Fibroblast of pulmonary artery (primary cell): Measurements from ENCODE around the gene RHEB.
A peak's percentile ranks its signal among the peaks of the same experiment; 100 is the strongest.

Experiments used
- DNase-seq: peaks from one replicate; pipeline ENCODE4 v3.0.0-alpha.2; 2010; ENCODE audit warnings: low read depth
- H3K4me3 ChIP-seq: replicated peaks from 2 replicates; pipeline ENCODE4 v1.5.1; 2011; ENCODE audit warnings: low read depth, mild to moderate bottlenecking, control low read depth, low read length, moderate library complexity
- TF ChIP-seq, protein P1 (sequence below): IDR thresholded peaks from 2 replicates; pipeline ENCODE4 v1.5.1; 2011; ENCODE audit warnings: mild to moderate bottlenecking, control low read depth, low read length, inconsistent platforms; ENCODE audit errors: missing control alignments

Gene RHEB

GRCh38 chr7:151529842-151530241, 10.1 kb upstream of the RHEB start:
- no peak for DNase-seq
- TF ChIP-seq, protein P1, sequence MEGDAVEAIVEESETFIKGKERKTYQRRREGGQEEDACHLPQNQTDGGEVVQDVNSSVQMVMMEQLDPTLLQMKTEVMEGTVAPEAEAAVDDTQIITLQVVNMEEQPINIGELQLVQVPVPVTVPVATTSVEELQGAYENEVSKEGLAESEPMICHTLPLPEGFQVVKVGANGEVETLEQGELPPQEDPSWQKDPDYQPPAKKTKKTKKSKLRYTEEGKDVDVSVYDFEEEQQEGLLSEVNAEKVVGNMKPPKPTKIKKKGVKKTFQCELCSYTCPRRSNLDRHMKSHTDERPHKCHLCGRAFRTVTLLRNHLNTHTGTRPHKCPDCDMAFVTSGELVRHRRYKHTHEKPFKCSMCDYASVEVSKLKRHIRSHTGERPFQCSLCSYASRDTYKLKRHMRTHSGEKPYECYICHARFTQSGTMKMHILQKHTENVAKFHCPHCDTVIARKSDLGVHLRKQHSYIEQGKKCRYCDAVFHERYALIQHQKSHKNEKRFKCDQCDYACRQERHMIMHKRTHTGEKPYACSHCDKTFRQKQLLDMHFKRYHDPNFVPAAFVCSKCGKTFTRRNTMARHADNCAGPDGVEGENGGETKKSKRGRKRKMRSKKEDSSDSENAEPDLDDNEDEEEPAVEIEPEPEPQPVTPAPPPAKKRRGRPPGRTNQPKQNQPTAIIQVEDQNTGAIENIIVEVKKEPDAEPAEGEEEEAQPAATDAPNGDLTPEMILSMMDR, result no peak
- no peak overlapping the region for H3K4me3 ChIP-seq

- H3K4me3 ChIP-seq, result no peak overlapping the region
- TF ChIP-seq, protein P1, result no peak
- DNase-seq, result no peak
Observed at GRCh38 chr7:151524845-151525244, 5.2 kb upstream of the RHEB start.

- TF ChIP-seq, protein P1, result no peak
- no peak overlapping the region for H3K4me3 ChIP-seq
- no peak for DNase-seq
Observed at GRCh38 chr7:151524331-151524730, 4.6 kb upstream of the RHEB start.

DNA sequence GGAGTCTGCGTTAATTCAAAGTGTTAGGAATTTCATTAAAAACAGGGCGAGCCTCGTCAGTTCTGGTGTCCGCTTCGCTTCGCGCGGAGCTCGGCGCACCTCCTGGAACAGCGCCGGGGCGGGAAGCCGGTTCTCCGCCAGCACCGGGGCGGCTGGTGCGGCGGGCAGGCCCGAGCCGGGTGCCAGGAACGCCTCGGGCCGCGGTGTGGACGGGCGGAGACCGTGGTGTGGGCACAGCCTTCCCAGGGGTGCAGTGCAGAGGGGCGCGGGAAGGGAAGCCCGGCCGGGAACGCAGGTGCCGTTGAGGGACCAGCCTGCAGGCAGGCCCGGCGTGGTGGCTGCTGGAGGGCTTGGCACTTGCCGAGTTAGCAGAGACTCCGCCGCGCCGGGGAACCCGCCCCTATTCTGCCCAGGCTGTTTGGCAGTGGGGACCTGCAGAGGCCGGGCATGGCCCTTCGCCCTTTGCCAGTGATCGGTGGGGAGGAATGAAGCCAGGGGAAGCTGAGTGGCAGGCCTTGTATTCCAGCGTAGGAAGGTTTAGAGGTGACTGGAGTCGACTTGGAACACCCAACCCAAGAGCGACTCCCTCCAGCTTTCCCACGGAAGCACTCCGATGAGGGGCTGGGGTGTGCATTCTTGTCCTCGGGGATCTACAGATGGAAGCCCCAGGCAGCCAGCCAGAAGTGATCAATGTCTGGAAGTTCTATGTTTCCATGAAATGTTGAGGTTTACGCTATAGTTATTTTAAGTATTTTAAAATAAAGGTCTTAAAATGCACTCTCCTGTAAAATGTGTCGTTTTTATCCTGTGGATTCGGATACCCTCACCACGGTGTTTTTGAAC, 945 bp upstream of the RHEB start:
- TF ChIP-seq, protein P1, result no peak
- DNase-seq, result no peak
- peak overlapping the region; percentile 54 for H3K4me3 ChIP-seq

DNA sequence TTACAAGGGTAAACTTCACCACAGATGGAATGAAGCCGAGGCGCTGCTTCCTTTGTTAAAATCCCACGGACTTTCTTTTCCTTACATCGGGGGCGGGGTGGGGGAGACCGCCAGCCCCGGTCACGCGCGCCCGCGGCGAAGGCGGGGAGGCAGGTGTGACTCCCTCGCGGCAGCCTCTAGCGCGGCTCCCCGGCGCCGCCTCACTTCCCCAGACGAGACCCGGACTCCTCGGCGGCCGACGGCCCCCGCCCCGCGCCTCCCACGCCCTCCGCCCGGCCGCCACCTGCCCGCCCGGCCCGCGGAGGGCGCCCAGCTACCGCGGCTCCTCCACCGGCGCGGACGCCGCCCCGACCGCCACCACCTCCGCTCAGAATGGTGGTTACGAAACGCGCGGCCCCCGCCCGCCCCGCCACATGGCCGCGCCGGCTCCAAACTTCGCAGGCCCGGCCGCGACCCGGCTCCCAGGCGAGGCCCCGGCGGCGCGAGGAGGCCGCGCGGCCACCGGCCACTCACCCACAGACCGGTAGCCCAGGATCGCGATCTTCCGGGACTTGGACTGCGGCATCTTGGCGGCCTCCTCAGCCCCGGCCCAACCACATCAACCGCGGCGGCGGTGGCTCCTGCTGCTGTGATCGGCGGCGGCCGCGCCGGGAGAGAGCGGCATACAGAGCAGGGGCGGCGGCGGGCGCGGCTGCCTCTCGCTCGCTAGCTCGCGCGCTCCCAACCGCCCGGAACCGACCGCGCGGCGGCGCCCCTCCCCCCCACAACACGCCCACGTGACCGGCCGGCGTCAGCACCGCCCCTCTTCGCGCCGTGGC, 539 bp downstream of the RHEB start:
- H3K4me3 ChIP-seq, result peak overlapping the region; percentile 91

GRCh38 chr7:151518105-151518946, 1.4 kb downstream of the RHEB start:
- DNase-seq, result peak; percentile 37
- TF ChIP-seq, protein P1, result no peak
- peak overlapping the region; percentile 91 for H3K4me3 ChIP-seq

More for the DNA sequence above, 539 bp downstream of the RHEB start:
- peak; percentile 44 for DNase-seq
